GM12801 (cell line): Measurements from ENCODE around the gene FAIM2.

Experiments
- CTCF ChIP-seq: IDR thresholded peaks from one replicate; pipeline ENCODE4 v1.5.1; 2011; ENCODE audit warnings: control low read depth; ENCODE audit not compliant: insufficient read length; ENCODE audit errors: extremely low read depth

The FAIM2 gene

GRCh38 chr12:49897276-49897675 lies 6.4 kb downstream of the FAIM2 start:
- TF ChIP-seq CTCF: no peak

GRCh38 chr12:49895773-49896172 lies 7.9 kb downstream of the FAIM2 start:
- no peak for TF ChIP-seq CTCF

GRCh38 chr12:49894751-49895148 lies 8.9 kb downstream of the FAIM2 start:
- TF ChIP-seq CTCF: no peak

- TF ChIP-seq CTCF: no peak
Observed at GRCh38 chr12:49893753-49894750, 9.6 kb downstream of the FAIM2 start.

- no peak for TF ChIP-seq CTCF
Observed at GRCh38 chr12:49892732-49893317, 10.9 kb downstream of the FAIM2 start.

GRCh38 chr12:49892084-49892731 lies 11.5 kb downstream of the FAIM2 start:
- no peak for TF ChIP-seq CTCF

GRCh38 chr12:49891476-49891875 lies 12.2 kb downstream of the FAIM2 start:
- no peak for TF ChIP-seq CTCF
